Calu3 (cell line): ENCODE results near the gene MPPED2. TPM values are rescaled to one million over a fixed set of nuclear protein-coding genes. Genes with fewer than 3 reads are reported as not detected.

Source experiments
- BruUV-seq: library from RNA; stranded (reverse); fragments of 400-500 nt; replicated peaks from 2 replicates; lab custom pipeline; 2021; lab: Mats Ljungman, UMichigan
- CTCF ChIA-PET: fragments of 300-600 bp; sonication (Branson Sonifier 250); formaldehyde crosslinking; loops from one replicate; lab custom pipeline; 2022; ENCODE audit warnings: antibody characterized with exemption; lab: Charles Lee
- DNase-seq: peaks from one replicate; pipeline ENCODE4 v3.0.0; 2022
- H3K27ac Mint-ChIP-seq: one replicate; pipeline ENCODE4 v1.8.0; 2022; ENCODE audit warnings: mixed read lengths; ENCODE audit not compliant: unreplicated experiment
- H3K27me3 Mint-ChIP-seq: one replicate; pipeline ENCODE4 v1.8.0; 2022; ENCODE audit warnings: mixed read lengths; ENCODE audit not compliant: unreplicated experiment
- H3K36me3 Mint-ChIP-seq: one replicate; pipeline ENCODE4 v1.8.0; 2022; ENCODE audit warnings: mild to moderate bottlenecking, moderate library complexity, mixed read lengths; ENCODE audit not compliant: insufficient read depth, unreplicated experiment
- H3K4me1 Mint-ChIP-seq: one replicate; pipeline ENCODE4 v1.8.0; 2022; ENCODE audit warnings: mild to moderate bottlenecking, low read depth, mixed read lengths; ENCODE audit not compliant: unreplicated experiment
- H3K4me3 Mint-ChIP-seq: one replicate; pipeline ENCODE4 v1.8.0; 2022; ENCODE audit warnings: mild to moderate bottlenecking, low read depth, moderate library complexity, mixed read lengths; ENCODE audit not compliant: unreplicated experiment
- H3K9me3 Mint-ChIP-seq: one replicate; pipeline ENCODE4 v1.8.0; 2022; ENCODE audit warnings: low read depth, mixed read lengths; ENCODE audit not compliant: unreplicated experiment
- CTCF ChIP-seq: fragments of 200-600 bp; IDR thresholded peaks from one replicate; pipeline ENCODE4 v1.8.0; 2022; ENCODE audit warnings: antibody characterized with exemption; ENCODE audit not compliant: unreplicated experiment
- intact Hi-C: fragments of 100-400 bp; cut with micrococcal nuclease; formaldehyde crosslinking; loops from one replicate; pipeline ENCODE4 v1.10.0; 2022; ENCODE audit not compliant: unreplicated experiment
- total RNA-seq: library from RNA; stranded (reverse); gene quantifications from 2 replicates; pipeline ENCODE4 v1.2.3, GENCODE V29; 2022

The MPPED2 gene
- total RNA-seq, 1 experiment from 2014 or later, result not detected

GRCh38 chr11:30546334-30546733 lies 39.8 kb downstream of the MPPED2 start:
- no peak overlapping the region for H3K4me3 Mint-ChIP-seq
- no peak overlapping the region for H3K27ac Mint-ChIP-seq
- no TSS peak for BruUV-seq
- CTCF ChIA-PET, result no interaction called here
- TF ChIP-seq CTCF, result no peak
- no peaks in the 10 kb centered on the region for H3K4me1 Mint-ChIP-seq
- no peaks in the 10 kb centered on the region for H3K27me3 Mint-ChIP-seq
- no peak for DNase-seq
- H3K36me3 Mint-ChIP-seq, result no peaks in the 10 kb centered on the region
- intact Hi-C loops, result no loop called here
- peaks cover 6% of the 10 kb centered on the region for H3K9me3 Mint-ChIP-seq

GRCh38 chr11:30545507-30545906 lies 40.6 kb downstream of the MPPED2 start:
- H3K27me3 Mint-ChIP-seq, result no peaks in the 10 kb centered on the region
- intact Hi-C loops, result no loop called here
- no peaks in the 10 kb centered on the region for H3K36me3 Mint-ChIP-seq
- no peak overlapping the region for H3K27ac Mint-ChIP-seq
- H3K9me3 Mint-ChIP-seq, result peaks cover 6% of the 10 kb centered on the region
- CTCF ChIA-PET, result no interaction called here
- H3K4me3 Mint-ChIP-seq, result no peak overlapping the region
- no peak for TF ChIP-seq CTCF
- DNase-seq, result no peak
- no TSS peak for BruUV-seq
- H3K4me1 Mint-ChIP-seq, result no peaks in the 10 kb centered on the region

- no peaks in the 10 kb centered on the region for H3K4me1 Mint-ChIP-seq
- no TSS peak for BruUV-seq
- H3K27me3 Mint-ChIP-seq, result peaks cover 10% of the 10 kb centered on the region
- DNase-seq, result no peak
- no peak for TF ChIP-seq CTCF
- CTCF ChIA-PET, result no interaction called here
- H3K36me3 Mint-ChIP-seq, result no peaks in the 10 kb centered on the region
- intact Hi-C loops, result no loop called here
- H3K4me3 Mint-ChIP-seq, result no peak overlapping the region
- H3K9me3 Mint-ChIP-seq, result peaks cover 6% of the 10 kb centered on the region
- H3K27ac Mint-ChIP-seq, result no peak overlapping the region
Measured at GRCh38 chr11:30543066-30543465, 43.1 kb downstream of the MPPED2 start.

GRCh38 chr11:30540781-30541180 lies 45.4 kb downstream of the MPPED2 start:
- Mint-ChIP-seq H3K36me3 (no peaks in the 10 kb centered on the region), H3K4me3 (no peak overlapping the region), H3K9me3 (peaks cover 6% of the 10 kb centered on the region), H3K4me1 (no peaks in the 10 kb centered on the region), H3K27ac (no peak overlapping the region), H3K27me3 (peaks cover 18% of the 10 kb centered on the region)
- intact Hi-C loops, result no loop called here
- no TSS peak for BruUV-seq
- TF ChIP-seq CTCF, result no peak
- CTCF ChIA-PET, result no interaction called here
- DNase-seq, result no peak
